Skeletal muscle satellite cell (primary cell): ENCODE measurements around the gene C1QL4.
A peak's percentile ranks its signal among the peaks of the same experiment; 100 is the strongest.

Source experiments
- H3K27me3 ChIP-seq: 2 replicates; pipeline ENCODE4 v1.7.0; 2013; ENCODE audit warnings: low read length; ENCODE audit not compliant: control insufficient read depth, insufficient read depth
- H3K36me3 ChIP-seq: 2 replicates; pipeline ENCODE4 v1.7.0; 2013; ENCODE audit warnings: mild to moderate bottlenecking, control low read depth, low read length; ENCODE audit not compliant: insufficient read depth
- H3K4me1 ChIP-seq: 2 replicates; pipeline ENCODE4 v1.7.0; 2013; ENCODE audit warnings: low read length; ENCODE audit not compliant: control insufficient read depth, insufficient read depth
- H3K4me2 ChIP-seq: 2 replicates; pipeline ENCODE4 v1.7.0; 2013; ENCODE audit warnings: mild to moderate bottlenecking, low read length
- H3K4me3 ChIP-seq: 2 replicates; pipeline ENCODE4 v1.7.0; 2013; ENCODE audit warnings: low read length
- H3K9ac ChIP-seq: 2 replicates; pipeline ENCODE4 v1.7.0; 2013; ENCODE audit warnings: mild to moderate bottlenecking, low read depth, low read length, moderate library complexity
- H3K9me3 ChIP-seq: replicated peaks from 2 replicates; pipeline ENCODE4 v1.7.0; 2013; ENCODE audit warnings: mild to moderate bottlenecking, control low read depth, low read length

C1QL4 gene

DNA sequence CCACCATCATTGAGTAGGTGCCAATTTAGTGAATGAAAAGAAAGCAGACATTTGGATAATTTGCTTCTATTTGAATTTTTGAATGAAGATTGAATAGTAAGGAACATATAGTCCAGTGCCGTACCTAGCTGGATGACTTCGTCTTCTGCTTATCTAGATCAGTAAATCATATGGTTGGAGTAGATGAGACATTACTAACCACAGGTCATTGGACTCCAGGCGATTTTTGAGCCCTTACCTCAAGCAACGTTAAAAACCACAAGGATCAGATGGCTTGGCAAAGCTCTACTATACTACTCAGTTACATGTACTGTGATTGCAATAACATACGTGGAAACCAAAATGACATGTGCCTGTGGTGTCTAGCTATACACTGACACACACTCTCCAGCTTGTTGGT is 28.6 kb upstream of the C1QL4 start:
- no peaks in the 10 kb centered on the region for H3K36me3 ChIP-seq
- H3K4me2 ChIP-seq, result peak overlapping the region; percentile 86
- H3K4me1 ChIP-seq, result peaks cover 41% of the 10 kb centered on the region
- peak overlapping the region; percentile 99 for H3K9ac ChIP-seq
- H3K9me3 ChIP-seq, result no peaks in the 10 kb centered on the region
- no peaks in the 10 kb centered on the region for H3K27me3 ChIP-seq
- H3K4me3 ChIP-seq, result no peak overlapping the region

DNA sequence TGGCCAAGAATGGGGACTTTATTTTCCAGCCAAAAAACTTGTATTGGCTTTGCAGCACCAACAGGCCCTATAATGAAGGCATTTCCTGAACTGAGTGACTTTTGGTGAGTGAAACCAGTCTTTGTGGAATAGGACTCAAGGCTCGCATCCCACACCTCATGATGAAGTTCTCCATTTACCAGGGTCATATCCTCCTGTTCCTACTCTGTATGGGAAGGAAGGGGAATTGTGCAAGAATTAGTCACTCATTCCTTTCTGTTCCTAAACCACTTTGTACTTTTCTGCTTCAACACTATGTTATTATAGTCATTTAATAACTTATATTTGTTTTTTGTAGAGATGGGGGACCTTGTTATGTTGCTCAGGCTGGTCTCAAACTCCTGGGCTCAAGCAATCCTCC is 28.0 kb upstream of the C1QL4 start:
- Histone ChIP-seq H3K4me3 (no peak overlapping the region), H3K27me3 (no peaks in the 10 kb centered on the region), H3K9ac (peak overlapping the region; percentile 11), H3K4me2 (peak overlapping the region; percentile 86), H3K36me3 (no peaks in the 10 kb centered on the region), H3K9me3 (no peaks in the 10 kb centered on the region), H3K4me1 (peaks cover 35% of the 10 kb centered on the region)

DNA sequence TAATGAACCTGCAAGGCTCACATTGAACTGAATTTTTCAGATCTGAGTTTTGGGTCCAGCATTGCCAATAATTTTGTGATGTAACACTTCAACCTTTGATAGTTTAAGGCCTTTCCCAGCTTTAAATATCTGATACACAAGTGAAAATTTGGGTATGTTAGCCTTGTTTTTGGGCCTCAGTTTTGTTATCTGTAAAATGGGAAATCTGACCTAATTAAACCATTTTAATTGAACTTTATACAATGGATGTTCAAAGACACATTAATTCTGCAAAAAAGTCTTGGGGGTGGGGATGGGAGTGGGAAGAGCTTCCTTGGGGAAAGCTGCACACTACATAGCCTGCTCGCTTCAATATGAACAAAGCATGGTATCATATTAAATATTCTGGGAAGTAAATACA is 25.1 kb upstream of the C1QL4 start:
- Histone ChIP-seq H3K4me3 (no peak overlapping the region), H3K4me2 (no peak overlapping the region), H3K9ac (no peak overlapping the region), H3K27me3 (no peaks in the 10 kb centered on the region), H3K36me3 (no peaks in the 10 kb centered on the region), H3K4me1 (peaks cover 40% of the 10 kb centered on the region), H3K9me3 (no peaks in the 10 kb centered on the region)

DNA sequence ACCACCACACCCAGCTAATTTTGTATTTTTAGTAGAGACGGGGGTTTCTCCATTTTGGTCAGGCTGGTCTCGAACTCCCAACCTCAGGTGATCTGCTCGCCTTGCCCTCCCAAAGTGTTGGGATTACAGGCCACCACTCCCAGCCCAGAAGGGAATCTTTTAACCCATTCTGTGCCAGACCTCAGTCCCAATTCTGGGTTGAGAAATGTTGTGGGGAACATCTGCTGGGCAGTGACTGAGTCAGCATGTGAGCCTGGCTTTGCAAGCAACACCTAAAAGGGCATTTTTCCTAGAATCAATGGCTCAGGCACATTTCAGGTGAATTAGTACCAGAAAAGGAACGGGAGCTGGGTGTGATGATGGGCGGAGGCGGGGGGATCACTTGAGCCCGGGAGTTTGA is 22.7 kb upstream of the C1QL4 start:
- Histone ChIP-seq H3K4me2 (no peak overlapping the region), H3K4me3 (no peak overlapping the region), H3K36me3 (no peaks in the 10 kb centered on the region), H3K27me3 (no peaks in the 10 kb centered on the region), H3K4me1 (peaks cover 27% of the 10 kb centered on the region), H3K9me3 (no peaks in the 10 kb centered on the region), H3K9ac (no peak overlapping the region)

DNA sequence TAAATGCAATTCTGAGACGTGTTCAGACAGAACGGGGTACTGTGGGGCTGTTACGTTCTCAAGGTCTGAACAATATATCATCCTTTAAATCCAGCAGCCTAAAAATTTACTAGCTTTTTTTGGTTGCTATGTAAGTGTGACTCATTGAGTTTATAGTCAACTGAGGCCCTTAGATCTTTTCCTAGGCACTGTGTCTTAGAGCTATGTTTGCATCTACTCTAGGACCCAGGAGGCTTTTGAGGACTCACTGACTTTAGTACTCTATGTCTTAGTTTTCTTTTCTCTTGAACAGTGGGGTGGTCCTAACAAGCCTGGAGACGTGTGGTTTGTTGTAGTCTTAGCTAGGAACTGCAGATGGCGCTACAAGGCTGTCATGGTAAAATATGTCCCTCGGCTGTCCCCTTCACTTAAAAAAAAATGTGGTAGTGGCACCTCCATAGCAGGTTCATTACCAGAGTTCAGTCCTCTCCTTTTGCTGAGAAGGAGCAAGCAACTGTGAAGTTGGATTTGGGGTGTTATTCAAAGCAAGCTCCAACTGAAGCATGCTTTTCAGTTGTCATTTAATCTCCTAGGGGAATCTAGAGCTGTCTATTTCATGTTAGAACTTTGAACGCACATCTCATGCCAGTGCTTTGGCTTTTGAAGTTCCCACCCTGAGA is 21.6 kb upstream of the C1QL4 start:
- peak overlapping the region; percentile 24 for H3K9ac ChIP-seq
- H3K36me3 ChIP-seq, result no peaks in the 10 kb centered on the region
- peaks cover 23% of the 10 kb centered on the region for H3K4me1 ChIP-seq
- no peak overlapping the region for H3K4me3 ChIP-seq
- no peaks in the 10 kb centered on the region for H3K27me3 ChIP-seq
- peak overlapping the region; percentile 16 for H3K4me2 ChIP-seq
- no peaks in the 10 kb centered on the region for H3K9me3 ChIP-seq

DNA sequence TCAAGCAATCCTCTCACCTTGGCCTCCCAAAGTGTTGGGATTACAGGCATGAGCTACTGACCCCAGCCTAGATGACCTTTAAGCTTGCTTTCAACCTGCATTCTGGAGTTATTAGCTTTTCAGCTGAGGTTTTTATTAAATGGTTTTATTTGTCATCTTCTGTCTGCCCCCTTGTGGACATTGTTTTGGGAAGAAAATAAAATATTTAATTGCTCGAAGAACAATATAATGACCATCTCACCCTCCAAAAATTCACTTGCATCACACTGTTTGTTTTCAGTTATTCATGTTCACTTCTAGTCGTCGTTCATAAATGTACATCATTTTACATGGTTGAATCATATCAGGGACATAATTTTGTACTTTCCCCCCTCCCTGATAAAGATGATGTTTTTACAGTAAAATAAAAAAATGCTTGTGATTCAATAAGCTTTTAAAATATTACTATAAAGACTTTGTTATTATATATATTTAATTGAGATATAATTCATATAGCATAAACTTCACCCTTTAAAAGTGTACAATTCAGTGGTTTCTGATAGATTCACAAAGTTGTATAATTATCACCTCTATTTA is 20.2 kb upstream of the C1QL4 start:
- H3K27me3 ChIP-seq, result no peaks in the 10 kb centered on the region
- H3K9ac ChIP-seq, result peak overlapping the region; percentile 57
- H3K4me1 ChIP-seq, result peaks cover 23% of the 10 kb centered on the region
- H3K9me3 ChIP-seq, result no peaks in the 10 kb centered on the region
- peak overlapping the region; percentile 46 for H3K4me2 ChIP-seq
- no peaks in the 10 kb centered on the region for H3K36me3 ChIP-seq
- peak overlapping the region; percentile 29 for H3K4me3 ChIP-seq

DNA sequence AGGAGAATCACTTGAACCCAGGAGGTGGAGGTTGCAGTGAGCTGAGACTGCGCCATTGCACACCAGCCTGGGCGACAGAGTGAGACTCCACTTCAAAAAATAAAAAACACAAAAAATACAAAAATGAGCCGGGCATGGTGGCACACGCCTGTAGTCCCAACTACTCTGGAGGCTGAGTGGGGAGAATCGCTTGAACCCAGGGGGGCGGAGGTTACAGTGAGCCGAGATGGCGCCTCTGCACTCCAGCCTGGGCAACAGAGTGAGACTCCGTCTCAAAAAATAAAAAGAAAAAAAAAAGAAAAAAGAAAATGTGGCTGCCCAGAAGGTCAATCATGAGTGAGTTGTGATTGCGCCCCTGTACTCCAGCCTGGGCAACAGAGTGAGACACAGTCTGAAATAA is 18.9 kb upstream of the C1QL4 start:
- Histone ChIP-seq H3K4me2 (no peak overlapping the region), H3K36me3 (peaks cover 2% of the 10 kb centered on the region), H3K27me3 (no peaks in the 10 kb centered on the region), H3K9ac (no peak overlapping the region), H3K9me3 (no peaks in the 10 kb centered on the region), H3K4me3 (no peak overlapping the region), H3K4me1 (peaks cover 23% of the 10 kb centered on the region)

DNA sequence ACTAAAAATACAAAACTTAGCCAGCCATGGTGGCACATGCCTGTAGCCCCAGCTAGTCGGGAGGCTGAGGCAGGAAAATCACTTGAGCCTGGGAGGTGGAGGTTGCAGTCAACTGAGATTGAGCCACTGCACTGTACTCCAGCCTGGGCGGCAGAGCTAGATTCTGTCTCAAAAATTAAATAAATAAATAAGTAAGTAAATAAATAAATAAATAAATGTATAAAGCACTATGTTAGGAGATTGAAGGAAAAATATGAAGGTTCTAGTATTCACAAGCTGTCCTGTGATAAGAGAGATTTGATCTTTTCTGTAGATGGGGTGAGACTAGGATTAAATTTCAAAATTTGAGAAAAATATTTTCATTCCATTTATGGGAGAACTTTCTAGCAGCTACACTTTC is 15.4 kb upstream of the C1QL4 start:
- H3K27me3 ChIP-seq, result peaks cover 2% of the 10 kb centered on the region
- H3K4me1 ChIP-seq, result peaks cover 20% of the 10 kb centered on the region
- H3K4me3 ChIP-seq, result no peak overlapping the region
- no peak overlapping the region for H3K9ac ChIP-seq
- no peak overlapping the region for H3K4me2 ChIP-seq
- no peaks in the 10 kb centered on the region for H3K9me3 ChIP-seq
- H3K36me3 ChIP-seq, result peaks cover 2% of the 10 kb centered on the region

DNA sequence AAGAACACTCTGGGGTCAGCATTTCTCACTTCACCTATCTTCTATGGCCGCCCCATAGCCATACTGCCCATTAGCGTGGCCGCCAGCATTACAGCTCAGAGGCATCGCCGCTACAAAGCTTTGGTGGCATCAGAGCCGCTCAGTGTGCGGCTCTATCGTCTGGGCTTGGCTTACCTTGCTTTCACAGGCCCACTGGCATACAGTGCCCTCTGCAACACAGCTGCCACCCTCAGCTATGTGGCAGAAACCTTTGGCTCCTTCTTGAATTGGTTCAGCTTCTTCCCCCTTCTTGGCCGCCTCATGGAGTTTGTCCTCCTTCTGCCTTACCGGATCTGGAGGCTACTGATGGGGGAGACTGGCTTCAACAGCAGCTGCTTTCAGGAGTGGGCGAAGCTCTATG is 12.3 kb upstream of the C1QL4 start:
- no peak overlapping the region for H3K4me2 ChIP-seq
- peaks cover 34% of the 10 kb centered on the region for H3K4me1 ChIP-seq
- no peak overlapping the region for H3K9ac ChIP-seq
- peaks cover 24% of the 10 kb centered on the region for H3K27me3 ChIP-seq
- no peak overlapping the region for H3K4me3 ChIP-seq
- H3K9me3 ChIP-seq, result no peaks in the 10 kb centered on the region
- H3K36me3 ChIP-seq, result peaks cover 2% of the 10 kb centered on the region

DNA sequence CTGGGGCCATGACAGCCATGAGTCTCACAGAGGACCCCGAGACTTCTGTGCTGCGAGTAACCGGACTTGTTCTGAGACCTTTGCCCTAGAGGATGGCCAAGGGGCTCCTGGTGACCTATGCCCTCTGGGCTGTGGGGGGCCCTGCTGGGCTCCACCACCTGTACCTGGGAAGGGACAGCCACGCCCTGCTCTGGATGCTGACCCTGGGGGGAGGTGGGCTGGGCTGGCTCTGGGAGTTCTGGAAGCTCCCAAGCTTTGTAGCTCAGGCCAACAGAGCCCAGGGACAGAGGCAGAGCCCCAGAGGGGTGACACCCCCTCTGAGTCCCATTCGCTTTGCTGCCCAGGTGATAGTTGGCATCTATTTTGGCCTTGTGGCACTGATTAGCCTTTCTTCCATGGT is 11.8 kb upstream of the C1QL4 start:
- no peaks in the 10 kb centered on the region for H3K9me3 ChIP-seq
- no peak overlapping the region for H3K4me3 ChIP-seq
- no peak overlapping the region for H3K9ac ChIP-seq
- H3K27me3 ChIP-seq, result peaks cover 28% of the 10 kb centered on the region
- peak overlapping the region; percentile 94 for H3K4me2 ChIP-seq
- peaks cover 34% of the 10 kb centered on the region for H3K4me1 ChIP-seq
- H3K36me3 ChIP-seq, result peaks cover 2% of the 10 kb centered on the region

DNA sequence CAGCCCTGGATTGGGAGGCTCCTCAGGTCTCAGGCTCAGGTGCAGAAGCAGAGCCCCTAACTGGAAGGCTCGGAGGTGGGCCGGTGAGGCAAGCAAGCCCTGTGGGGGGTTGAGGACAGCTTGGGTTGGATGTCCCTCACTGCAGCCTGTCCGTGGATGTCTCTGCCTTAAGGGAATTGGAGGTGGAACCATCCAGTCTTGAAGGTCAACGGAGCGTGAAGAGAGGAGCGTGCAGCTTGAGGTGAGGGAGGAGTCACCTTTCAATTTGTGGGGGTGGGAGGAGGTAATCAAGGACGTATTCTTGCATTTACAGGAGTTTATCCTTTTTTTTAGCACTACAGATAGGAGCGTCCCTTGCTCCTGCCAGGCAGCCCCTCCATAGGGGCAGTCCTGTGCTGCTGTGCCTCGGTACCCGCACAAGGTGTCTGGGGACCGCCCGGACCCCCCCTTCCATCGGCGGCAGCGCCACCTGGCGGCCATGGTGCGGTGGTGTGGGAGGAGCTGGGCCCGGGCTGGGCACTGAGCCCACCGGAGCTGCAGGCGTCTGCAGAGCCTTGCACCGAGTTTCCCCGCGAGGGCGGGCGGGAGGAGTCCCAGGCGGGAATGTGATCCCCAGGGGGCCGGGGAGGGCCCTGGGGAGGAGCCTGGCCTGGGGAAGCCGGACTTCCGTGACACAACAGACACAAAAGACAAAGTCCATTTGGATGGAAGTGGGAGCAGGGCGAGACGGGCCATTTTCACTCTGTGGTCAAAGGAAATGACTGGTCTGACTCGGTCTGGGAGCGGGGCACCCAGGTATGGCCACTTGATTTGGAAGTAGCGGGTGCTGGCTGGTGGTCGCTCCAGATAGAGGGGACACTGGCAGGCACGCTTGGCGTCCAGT is 10.6 kb upstream of the C1QL4 start:
- Histone ChIP-seq H3K36me3 (peaks cover 2% of the 10 kb centered on the region), H3K27me3 (peaks cover 34% of the 10 kb centered on the region), H3K9me3 (no peaks in the 10 kb centered on the region), H3K4me1 (peaks cover 43% of the 10 kb centered on the region), H3K4me3 (peak overlapping the region; percentile 67), H3K9ac (peak overlapping the region; percentile 67), H3K4me2 (peak overlapping the region; percentile 94)
